Right lobe of liver (tissue), 6 donors: Measurements from ENCODE around the gene GPC6. TPM values are rescaled to one million over a fixed set of nuclear protein-coding genes. Genes with fewer than 3 reads are reported as not detected.

Experiments used
- ATAC-seq, 4 donors: fragments of 200-7000 bp; cut with Tn5 transposase; one replicate each; pipeline ENCODE4 v1.9.1; 2020; ENCODE audit warnings: mild to moderate bottlenecking in 4 of 4, moderate library complexity in 4 of 4
- DNase-seq, 3 donors: peaks; one replicate each; pipeline ENCODE4 v3.0.0-alpha.2; 2020
- H3K27ac ChIP-seq, 3 donors: fragments of 200-600 bp; one replicate each; pipeline ENCODE4 v1.8.0; 2022
- H3K27me3 ChIP-seq, 2 donors: fragments of 200-600 bp; one replicate each; pipeline ENCODE4 v1.8.0; 2022
- H3K36me3 ChIP-seq, 4 donors: fragments of 200-600 bp; sonication (generic) in 1 of 4; one replicate each; pipeline versions ENCODE4 v1.5.1 to v1.8.0; 2017 to 2022; ENCODE audit warnings: control low read depth in 1 of 4
- H3K4me1 ChIP-seq, 4 donors: fragments of 200-600 bp; sonication (generic) in 1 of 4; one replicate each; pipeline versions ENCODE4 v1.5.1 to v1.8.0; 2017 to 2022; ENCODE audit warnings: control low read depth in 1 of 4
- H3K4me3 ChIP-seq, 3 donors: fragments of 200-600 bp; one replicate each; pipeline ENCODE4 v1.8.0; 2022
- H3K9me3 ChIP-seq, 4 donors: fragments of 200-600 bp; sonication (generic) in 1 of 4; one replicate each; pipeline versions ENCODE4 v1.5.1 to v1.8.0; 2017 to 2022; ENCODE audit warnings: control low read depth in 1 of 4
- POLR2A ChIP-seq: fragments of 450-650 bp; IDR thresholded peaks from one replicate; pipeline ENCODE4 v1.6.1; 2017; ENCODE audit warnings: antibody characterized with exemption, mild to moderate bottlenecking
- WGBS: methylation state at CpG from one replicate; pipeline ENCODE4 v1.1.6; 2018; ENCODE audit warnings: low coverage, low lambda C conversion rate; ENCODE audit not compliant: insufficient coverage; ENCODE audit errors: missing lambda C conversion rate; 5-methylcytosine and 5-hydroxymethylcytosine counted together
- intact Hi-C, 2 donors: fragments of 100-400 bp; cut with DNase I; formaldehyde crosslinking; loops; one replicate each; pipeline versions ENCODE4 v1.11.2 to v1.14.1; 2022
- total RNA-seq, 6 experiments: library from RNA; depleted of rRNA in 2 of 6; stranded (reverse); fragments of >200 nt in 2 of 6; fragmentation: NEBNext Ultra II Directional in 3 of 6; extraction: Animal tissue kit (Norgen Biotek cat#: 25700) in 3 of 6; gene quantifications; one replicate each; pipeline versions ENCODE4 v1.1.0 to v1.2.4, GENCODE V29; 2016 to 2023
- TF ChIP-seq, protein P1 (sequence below), 4 donors: fragments of 200-600 bp in 3 of 4; fragments of 450-650 bp in 1 of 4; IDR thresholded peaks; one replicate each; pipeline versions ENCODE4 v1.5.1 to v1.8.0; 2016 to 2022; ENCODE audit warnings: antibody characterized with exemption in 4 of 4, mild to moderate bottlenecking in 2 of 4
- donor health status: DM: no; HTN: yes; CAD: no.
- donor health status: DM: no; HTN: no; CAD: no.
- donor health status: DM: no; HTN: no; CAD: no.
- donor health status: DM: no; HTN: yes; CAD: no.
- donor health status: DM: no; HTN: yes; CAD: no.

GPC6 gene
- total RNA-seq, 6 experiments from 2014 or later, result 18.6 to 30.1 (median 20.2) TPM

- ATAC-seq, result no peak
- WGBS, result 60% methylated on average over 1 of the region's 1 CpG
- no peaks in the 10 kb centered on the region for H3K27me3 ChIP-seq
- no peaks in the 10 kb centered on the region for H3K4me1 ChIP-seq
- H3K27ac ChIP-seq, result no peak overlapping the region
- H3K4me3 ChIP-seq, result no peak overlapping the region
- no peaks in the 10 kb centered on the region for H3K36me3 ChIP-seq
- intact Hi-C loops, result no loop called here
- H3K9me3 ChIP-seq, result no peaks in the 10 kb centered on the region
- TF ChIP-seq, protein P1, sequence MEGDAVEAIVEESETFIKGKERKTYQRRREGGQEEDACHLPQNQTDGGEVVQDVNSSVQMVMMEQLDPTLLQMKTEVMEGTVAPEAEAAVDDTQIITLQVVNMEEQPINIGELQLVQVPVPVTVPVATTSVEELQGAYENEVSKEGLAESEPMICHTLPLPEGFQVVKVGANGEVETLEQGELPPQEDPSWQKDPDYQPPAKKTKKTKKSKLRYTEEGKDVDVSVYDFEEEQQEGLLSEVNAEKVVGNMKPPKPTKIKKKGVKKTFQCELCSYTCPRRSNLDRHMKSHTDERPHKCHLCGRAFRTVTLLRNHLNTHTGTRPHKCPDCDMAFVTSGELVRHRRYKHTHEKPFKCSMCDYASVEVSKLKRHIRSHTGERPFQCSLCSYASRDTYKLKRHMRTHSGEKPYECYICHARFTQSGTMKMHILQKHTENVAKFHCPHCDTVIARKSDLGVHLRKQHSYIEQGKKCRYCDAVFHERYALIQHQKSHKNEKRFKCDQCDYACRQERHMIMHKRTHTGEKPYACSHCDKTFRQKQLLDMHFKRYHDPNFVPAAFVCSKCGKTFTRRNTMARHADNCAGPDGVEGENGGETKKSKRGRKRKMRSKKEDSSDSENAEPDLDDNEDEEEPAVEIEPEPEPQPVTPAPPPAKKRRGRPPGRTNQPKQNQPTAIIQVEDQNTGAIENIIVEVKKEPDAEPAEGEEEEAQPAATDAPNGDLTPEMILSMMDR (IDR thresholded peaks at IDR 0.05), result no peak
- TF ChIP-seq POLR2A, result no peak
- DNase-seq, result no peak
Observed at GRCh38 chr13:94061301-94061700, 834.7 kb downstream of the GPC6 start.

DNA sequence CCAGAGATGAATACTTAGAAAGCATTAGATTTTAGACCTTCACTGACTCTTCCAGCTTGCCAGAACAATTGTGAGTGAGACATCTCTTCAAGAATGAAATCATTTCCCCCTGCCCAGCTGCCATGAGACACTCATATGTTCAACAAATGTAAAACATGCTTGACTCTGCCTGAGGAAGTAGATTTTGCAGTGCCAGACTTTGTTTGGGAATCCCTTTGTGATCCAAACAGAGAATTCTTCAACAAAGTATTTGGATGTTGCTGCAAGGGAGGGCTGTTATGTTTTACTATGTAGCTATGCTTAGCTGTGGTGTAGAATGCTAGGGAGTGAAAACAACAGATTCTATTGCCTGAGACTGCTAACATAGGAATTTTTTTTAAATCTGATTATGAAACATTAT lies 836.5 kb downstream of the GPC6 start:
- TF ChIP-seq POLR2A, result no peak
- TF ChIP-seq, protein P1 (IDR thresholded peaks at IDR 0.05), result no peak
- no peak for ATAC-seq
- Histone ChIP-seq H3K9me3 (no peaks in the 10 kb centered on the region), H3K4me3 (no peak overlapping the region), H3K36me3 (no peaks in the 10 kb centered on the region), H3K27me3 (no peaks in the 10 kb centered on the region), H3K27ac (no peak overlapping the region), H3K4me1 (no peaks in the 10 kb centered on the region)
- DNase-seq, result no peak
- intact Hi-C loops, result no loop called here

DNA sequence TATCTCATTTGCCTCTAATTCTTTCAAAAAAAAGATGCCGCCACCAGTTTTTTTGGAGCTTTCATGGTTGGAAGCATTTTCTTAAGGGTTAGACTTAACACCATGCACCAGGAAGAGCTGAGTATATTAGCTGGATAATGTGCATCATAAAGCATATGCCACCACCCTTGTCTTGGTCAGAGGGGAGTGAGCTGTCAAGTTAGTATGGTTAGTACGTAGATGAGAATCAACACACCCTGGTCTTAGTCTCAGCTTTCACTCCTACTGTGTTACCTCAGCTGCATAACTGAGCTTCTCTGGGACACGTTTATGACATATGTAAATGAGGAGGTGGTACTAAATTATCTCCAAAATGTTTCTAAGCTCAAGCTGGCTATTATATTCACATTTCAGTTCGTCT lies 837.2 kb downstream of the GPC6 start:
- WGBS, result 67% methylated on average over 4 of the region's 4 CpGs
- intact Hi-C loops, result no loop called here
- H3K4me3 ChIP-seq, result no peak overlapping the region
- no peaks in the 10 kb centered on the region for H3K36me3 ChIP-seq
- no peak for TF ChIP-seq POLR2A
- TF ChIP-seq, protein P1 (IDR thresholded peaks at IDR 0.05), result no peak
- H3K27me3 ChIP-seq, result no peaks in the 10 kb centered on the region
- ATAC-seq (no peak), DNase-seq (no peak)
- H3K4me1 ChIP-seq, result no peaks in the 10 kb centered on the region
- no peak overlapping the region for H3K27ac ChIP-seq
- no peaks in the 10 kb centered on the region for H3K9me3 ChIP-seq

DNA sequence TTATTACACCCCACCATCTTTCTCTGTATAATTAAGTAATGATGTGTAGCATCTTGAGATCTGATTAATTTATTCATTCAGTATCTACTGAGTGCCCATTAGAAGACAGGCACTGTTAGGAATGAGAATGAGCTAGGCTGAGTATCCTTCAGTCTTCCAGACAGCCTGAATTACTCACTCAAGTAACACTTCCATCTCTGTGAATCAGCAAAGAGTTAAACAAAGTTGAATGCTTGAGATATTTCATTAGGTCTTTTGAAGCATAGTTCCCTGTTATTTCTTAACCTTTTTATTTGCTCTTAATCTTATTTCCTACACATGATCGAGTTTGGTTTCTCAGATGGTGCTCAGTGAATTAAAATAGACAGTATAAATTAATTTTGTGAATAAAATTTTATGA lies 839.1 kb downstream of the GPC6 start:
- DNase-seq (no peak), ATAC-seq (no peak)
- Histone ChIP-seq H3K27me3 (no peaks in the 10 kb centered on the region), H3K27ac (no peak overlapping the region), H3K4me1 (no peaks in the 10 kb centered on the region), H3K4me3 (no peak overlapping the region), H3K36me3 (no peaks in the 10 kb centered on the region), H3K9me3 (no peaks in the 10 kb centered on the region)
- no peak for TF ChIP-seq POLR2A
- TF ChIP-seq, protein P1 (IDR thresholded peaks at IDR 0.05), result no peak
- 78% methylated on average over 1 of the region's 1 CpG for WGBS
- intact Hi-C loops, result no loop called here
